H54 (cell line): ENCODE results near the gene TACC3.

ENCODE experiments used
- DNase-seq: peaks from one replicate; pipeline ENCODE4 v3.0.0; 2011; ENCODE audit warnings: low spot score, mixed read lengths; ENCODE audit not compliant: insufficient read length
- FAIRE-seq: peaks from 3 replicates; lab custom pipeline; 2011; peaks lifted over from hg19 to GRCh38; lab: Jason Lieb, UNC
- POLR2A ChIP-seq: IDR thresholded peaks from 2 replicates; pipeline ENCODE4 v1.6.1; 2011; ENCODE audit warnings: low read depth, mild to moderate bottlenecking, low read length

Gene TACC3

DNA sequence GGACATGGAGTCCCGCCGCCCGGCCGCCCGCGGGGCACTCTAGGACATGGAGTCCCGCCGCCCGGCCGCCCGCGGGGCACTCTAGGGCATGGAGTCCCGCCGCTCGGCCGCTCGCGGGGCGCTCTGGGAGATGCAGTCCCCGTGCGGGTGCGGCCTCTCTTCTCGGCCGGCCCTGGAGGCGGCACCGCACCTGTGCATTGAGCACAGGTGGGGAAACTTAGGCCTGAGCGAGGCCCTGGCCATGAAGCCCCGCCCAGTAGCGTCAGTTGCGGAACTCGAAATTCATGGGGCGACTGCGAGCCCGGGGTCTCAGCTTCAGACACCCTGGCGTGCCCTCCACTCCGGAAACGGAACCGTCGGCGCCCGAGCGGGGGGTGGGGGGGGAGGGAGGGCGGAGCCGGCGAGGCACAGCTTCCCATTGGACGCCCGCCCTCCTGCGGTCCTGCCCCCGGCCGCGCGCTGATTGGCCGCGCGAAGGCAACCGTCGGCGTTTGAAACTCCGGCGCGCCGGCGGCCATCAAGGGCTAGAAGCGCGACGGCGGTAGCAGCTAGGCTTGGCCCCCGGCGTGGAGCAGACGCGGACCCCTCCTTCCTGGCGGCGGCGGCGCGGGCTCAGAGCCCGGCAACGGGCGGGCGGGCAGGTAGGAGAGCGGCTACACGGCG lies at the start of gene TACC3, which contains the start of gene TMEM129:
Gene TACC3, plus strand, starts transcription at position 519 of the 663 bp plus-strand sequence. CDS start 1,901 bp downstream, outside the sequence.
Gene TMEM129, minus strand, starts transcription at position 321 of the 663 bp plus-strand sequence. CDS start 486 bp downstream, outside the sequence.
- peak; percentile 53 for TF ChIP-seq POLR2A
- DNase-seq (peak; percentile 87), FAIRE-seq (no peak)

GRCh38 chr4:1673671-1674070 lies 47.6 kb upstream of the TACC3 start:
- FAIRE-seq (no peak), DNase-seq (no peak)
- TF ChIP-seq POLR2A, result no peak

GRCh38 chr4:1674682-1675081 lies 46.6 kb upstream of the TACC3 start:
- FAIRE-seq (no peak), DNase-seq (no peak)
- no peak for TF ChIP-seq POLR2A

DNA sequence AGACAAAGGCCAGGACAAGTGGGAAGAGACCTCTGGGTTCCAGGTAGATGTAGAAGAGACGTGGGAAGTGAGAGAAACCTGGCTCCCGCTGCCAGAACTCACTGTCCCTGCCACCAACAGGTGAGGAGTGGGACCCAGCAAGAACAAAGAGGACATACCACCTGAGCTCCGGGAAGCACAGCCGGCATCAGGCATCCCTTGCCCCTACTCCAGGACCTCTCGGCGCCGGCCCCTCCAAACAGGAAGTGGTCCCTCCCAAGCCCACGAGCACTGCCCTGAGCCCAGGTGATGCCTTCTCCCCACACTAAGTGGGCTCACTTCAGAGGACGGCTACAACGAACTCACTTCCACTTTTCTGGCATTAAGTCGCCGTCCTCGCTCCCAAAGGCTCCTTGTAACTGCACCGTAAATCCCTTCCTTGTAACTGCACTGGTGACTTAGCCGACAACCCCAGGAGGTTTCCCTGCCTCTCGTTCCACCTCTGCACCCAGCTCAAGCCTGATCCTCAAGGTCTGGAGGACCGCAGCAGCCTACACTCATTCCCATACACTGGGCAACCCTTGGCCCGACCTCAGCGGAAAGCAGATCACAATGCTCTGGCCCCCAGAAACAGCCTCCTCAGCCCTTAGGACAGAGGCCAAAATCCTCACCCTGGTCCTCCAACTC lies 46.1 kb upstream of the TACC3 start:
- DNase-seq (no peak), FAIRE-seq (no peak)
- no peak for TF ChIP-seq POLR2A

GRCh38 chr4:1675802-1676137 lies 45.6 kb upstream of the TACC3 start:
- TF ChIP-seq POLR2A, result no peak
- FAIRE-seq, result no peak
- no peak for DNase-seq

DNA sequence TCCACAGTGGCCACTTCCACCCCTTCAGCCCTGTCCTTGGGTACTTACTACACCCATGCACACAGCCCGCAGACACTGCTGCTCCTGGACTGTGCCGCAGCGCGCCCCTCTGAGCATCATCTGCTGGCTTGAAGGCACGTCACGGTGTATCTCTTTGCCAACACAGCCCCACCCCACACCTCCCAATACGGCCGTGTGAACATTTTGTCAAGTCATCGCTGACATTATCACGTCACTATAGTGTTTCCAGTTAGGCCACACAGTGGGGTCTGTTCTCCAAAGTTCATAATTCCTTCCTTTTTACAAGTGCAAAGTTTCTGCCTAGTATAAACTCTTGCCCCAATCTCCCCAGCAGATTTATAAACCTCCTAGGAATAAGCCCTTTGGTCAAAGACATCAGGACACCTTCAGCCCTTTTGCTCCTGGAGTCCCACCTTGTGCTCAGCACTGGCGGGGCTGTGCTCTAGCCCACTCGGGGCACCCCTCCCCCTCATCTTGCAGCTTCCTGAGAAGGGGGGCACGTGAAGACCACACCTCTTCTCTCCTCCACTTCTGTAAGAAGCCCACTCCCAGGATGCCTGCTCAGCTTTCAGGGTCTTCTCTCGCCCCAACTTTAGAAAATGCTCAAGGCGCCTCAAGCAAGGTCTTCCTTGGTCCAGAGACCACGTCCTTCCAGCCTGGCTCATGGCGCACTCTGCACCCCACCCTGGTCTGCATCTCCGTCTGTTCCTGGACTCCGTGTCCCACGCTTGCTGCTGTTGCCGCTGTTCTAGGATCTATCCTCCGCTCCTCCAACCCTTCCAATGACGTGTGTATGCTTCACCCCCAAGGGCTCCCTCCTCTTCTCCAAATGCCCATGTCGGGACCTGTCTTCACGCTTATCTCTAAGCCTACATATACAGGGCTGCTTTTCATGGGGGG lies 44.5 kb upstream of the TACC3 start:
- DNase-seq, result no peak
- TF ChIP-seq POLR2A, result no peak
- no peak for FAIRE-seq

- FAIRE-seq, result no peak
- no peak for DNase-seq
- no peak for TF ChIP-seq POLR2A
Measured at GRCh38 chr4:1678244-1678643, 43.1 kb upstream of the TACC3 start.

DNA sequence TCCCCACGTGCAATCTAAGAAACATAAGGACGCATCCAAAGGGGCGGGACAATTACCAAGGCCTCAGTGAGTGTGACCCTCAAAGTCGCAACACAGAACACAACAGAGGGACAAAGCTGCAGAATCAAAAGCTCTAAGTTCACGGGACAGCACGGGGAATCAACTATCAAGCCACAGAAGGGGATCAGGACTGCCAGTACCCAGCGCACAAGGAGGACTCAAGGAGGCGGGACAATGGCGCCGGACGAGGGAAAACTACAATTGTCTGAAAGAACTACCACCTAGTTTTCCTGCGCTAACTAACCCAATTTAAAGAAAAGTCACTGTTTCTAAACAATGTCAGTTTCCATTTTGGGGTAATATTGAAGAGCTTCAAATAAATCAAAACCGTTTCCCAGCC lies 38.5 kb upstream of the TACC3 start:
- FAIRE-seq (no peak), DNase-seq (no peak)
- TF ChIP-seq POLR2A, result no peak

DNA sequence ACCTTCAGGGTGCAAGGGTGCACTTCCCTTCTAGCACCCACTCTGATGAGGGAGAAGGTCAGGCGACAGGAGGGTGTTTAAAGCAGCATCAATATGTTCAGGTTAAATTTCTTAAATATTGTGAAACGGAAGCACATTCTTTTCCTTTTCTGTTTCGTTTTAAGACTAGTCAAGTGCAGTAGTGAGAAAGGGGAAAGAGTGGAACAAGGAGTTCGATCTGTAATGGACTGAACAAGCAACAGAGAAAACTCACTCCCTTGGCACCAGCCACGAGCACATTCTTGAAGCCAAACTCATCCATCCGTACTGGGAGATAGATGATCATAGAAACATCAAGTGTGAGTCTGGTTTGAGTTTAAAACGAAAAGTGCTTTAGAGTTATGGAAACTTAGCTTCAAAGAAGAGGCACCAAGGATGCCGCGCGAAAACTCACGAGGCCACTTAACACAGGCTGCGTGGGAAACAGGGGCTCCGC lies 38.0 kb upstream of the TACC3 start:
- DNase-seq (peak; percentile 47), FAIRE-seq (no peak)
- TF ChIP-seq POLR2A, result no peak

GRCh38 chr4:1683736-1684505 lies 37.4 kb upstream of the TACC3 start, which contains the start of gene FAM53A:
FAM53A (minus strand) TSS chr4:1684313; CDS start chr4:1668741, 15,572 bp downstream.
- DNase-seq (peak; percentile 70), FAIRE-seq (no peak)
- TF ChIP-seq POLR2A, result peak; percentile 67

- no peak for TF ChIP-seq POLR2A
- no peak for DNase-seq
- FAIRE-seq, result no peak
Measured at GRCh38 chr4:1684506-1685234, 36.7 kb upstream of the TACC3 start.
